ENCODE results near the gene GRIK1. TPM values are rescaled to one million over a fixed set of nuclear protein-coding genes. Genes with fewer than 3 reads are reported as not detected.

GRIK1 gene
- total RNA-seq, 1 experiment from 2014 or later: not detected

GRCh38 chr21:29827647-29828046 is 112.1 kb downstream of the GRIK1 start:
- Histone ChIP-seq H3K79me2 (ENCODE audit: low read depth) (no peaks in the 10 kb centered on the region), H3K27ac (no peak overlapping the region), H3K9me3 (ENCODE audit: insufficient read depth, low read depth) (no peaks in the 10 kb centered on the region), H3K4me3 (no peak overlapping the region), H2AFZ (no peak overlapping the region), H3K9me2 (ENCODE audit: insufficient read depth) (no peaks in the 10 kb centered on the region), H3K36me3 (ENCODE audit: low read depth) (no peaks in the 10 kb centered on the region), H3K4me2 (no peak overlapping the region), H3K27me3 (ENCODE audit: insufficient read depth, low read depth) (no peaks in the 10 kb centered on the region), H3K4me1 (replicated peaks; ENCODE audit: insufficient read depth) (no peaks in the 10 kb centered on the region), H3F3A (ENCODE audit: insufficient read depth, low read depth) (no peaks in the 10 kb centered on the region), H4K20me1 (ENCODE audit: insufficient read depth) (no peaks in the 10 kb centered on the region)
- DNase-seq: no peak
- intact Hi-C loops (cut with micrococcal nuclease; ENCODE audit: unreplicated experiment): no loop called here
- TF ChIP-seq CTCF (conservative IDR thresholded peaks at IDR 0.05) (no peak), EZH2 (IDR thresholded peaks at IDR 0.05; ENCODE audit: low read depth) (no peak)
- CTCF ChIA-PET: interaction anchor here (0.5 kb wide), 1 partner anchor 351 kb away, joined by 9 read pairs; no protein-coding TSS in a partner anchor
- no TSS peak for BruUV-seq (replicated peaks)
- POLR2A ChIA-PET (ENCODE audit: unreplicated experiment): no interaction called here

GRCh38 chr21:29827236-29827635 is 112.6 kb downstream of the GRIK1 start:
- Histone ChIP-seq H3K36me3 (ENCODE audit: low read depth) (no peaks in the 10 kb centered on the region), H3K27me3 (ENCODE audit: insufficient read depth, low read depth) (no peaks in the 10 kb centered on the region), H2AFZ (no peak overlapping the region), H3K9me3 (ENCODE audit: insufficient read depth, low read depth) (no peaks in the 10 kb centered on the region), H3K27ac (no peak overlapping the region), H3K9me2 (ENCODE audit: insufficient read depth) (no peaks in the 10 kb centered on the region), H4K20me1 (ENCODE audit: insufficient read depth) (no peaks in the 10 kb centered on the region), H3K4me3 (no peak overlapping the region), H3K4me2 (no peak overlapping the region), H3K79me2 (ENCODE audit: low read depth) (no peaks in the 10 kb centered on the region), H3K4me1 (replicated peaks; ENCODE audit: insufficient read depth) (no peaks in the 10 kb centered on the region), H3F3A (ENCODE audit: insufficient read depth, low read depth) (no peaks in the 10 kb centered on the region)
- ChIA-PET POLR2A (ENCODE audit: unreplicated experiment) (no interaction called here), CTCF (no interaction called here)
- BruUV-seq (replicated peaks): no TSS peak
- DNase-seq: no peak
- intact Hi-C loops (cut with micrococcal nuclease; ENCODE audit: unreplicated experiment): no loop called here
- TF ChIP-seq EZH2 (IDR thresholded peaks at IDR 0.05; ENCODE audit: low read depth): no peak
- TF ChIP-seq CTCF (conservative IDR thresholded peaks at IDR 0.05): no peak

GRCh38 chr21:29826386-29826785 is 113.4 kb downstream of the GRIK1 start:
- no peaks in the 10 kb centered on the region for H3K27me3 ChIP-seq (ENCODE audit: insufficient read depth, low read depth)
- ChIA-PET CTCF (no interaction called here), POLR2A (ENCODE audit: unreplicated experiment) (no interaction called here)
- H3F3A ChIP-seq (ENCODE audit: insufficient read depth, low read depth): no peaks in the 10 kb centered on the region
- intact Hi-C loops (cut with micrococcal nuclease; ENCODE audit: unreplicated experiment): no loop called here
- BruUV-seq (replicated peaks): no TSS peak
- H3K36me3 ChIP-seq (ENCODE audit: low read depth): no peaks in the 10 kb centered on the region
- no peak for DNase-seq
- no peaks in the 10 kb centered on the region for H3K9me2 ChIP-seq (ENCODE audit: insufficient read depth)
- no peak overlapping the region for H2AFZ ChIP-seq
- no peaks in the 10 kb centered on the region for H3K4me1 ChIP-seq (replicated peaks; ENCODE audit: insufficient read depth)
- TF ChIP-seq EZH2 (IDR thresholded peaks at IDR 0.05; ENCODE audit: low read depth) (no peak), CTCF (conservative IDR thresholded peaks at IDR 0.05) (no peak)
- H3K79me2 ChIP-seq (ENCODE audit: low read depth): no peaks in the 10 kb centered on the region
- H3K27ac ChIP-seq: no peak overlapping the region
- H3K4me2 ChIP-seq: no peak overlapping the region
- no peaks in the 10 kb centered on the region for H4K20me1 ChIP-seq (ENCODE audit: insufficient read depth)
- H3K4me3 ChIP-seq: no peak overlapping the region
- H3K9me3 ChIP-seq (ENCODE audit: insufficient read depth, low read depth): no peaks in the 10 kb centered on the region

All from PC-9 (cell line).